CD4-positive, alpha-beta memory T cell (primary cell): ENCODE results near the gene CMTM8. TPM values are rescaled to one million over a fixed set of nuclear protein-coding genes. Genes with fewer than 3 reads are reported as not detected.

Source experiments
- CTCF ChIA-PET: fragments of 350-600 bp; sonication (Branson Sonifier 250); formaldehyde crosslinking; loops from one replicate; lab custom pipeline; 2021; ENCODE audit warnings: inconsistent platforms; ENCODE audit not compliant: partially characterized antibody; lab: Charles Lee
- POLR2A ChIA-PET: fragments of 350-600 bp; sonication (Branson Sonifier 250); formaldehyde crosslinking; loops from one replicate; lab custom pipeline; 2021; ENCODE audit not compliant: partially characterized antibody; lab: Charles Lee
- DNase-seq, 5 donors: peaks; one replicate each; pipeline versions ENCODE4 v3.0.0 to v3.0.0-alpha.2; 2020 to 2022; ENCODE audit warnings: mixed read lengths in 1 of 5
- H3K27ac ChIP-seq: one replicate; pipeline ENCODE4 v1.7.0; 2013; ENCODE audit warnings: low read depth, low read length
- H3K27me3 ChIP-seq: 2 replicates; pipeline ENCODE4 v1.7.0; 2013; ENCODE audit warnings: mild to moderate bottlenecking, low read length, moderate library complexity; ENCODE audit not compliant: insufficient read depth
- H3K36me3 ChIP-seq: 2 replicates; pipeline ENCODE4 v1.7.0; 2013; ENCODE audit warnings: mild to moderate bottlenecking, low read length, moderate library complexity; ENCODE audit not compliant: insufficient read depth
- H3K4me1 ChIP-seq: 2 replicates; pipeline ENCODE4 v1.7.0; 2013; ENCODE audit warnings: mild to moderate bottlenecking, low read length, moderate library complexity; ENCODE audit not compliant: insufficient read depth
- H3K4me3 ChIP-seq, 2 donors: one replicate each; pipeline ENCODE4 v1.7.0; 2013; ENCODE audit warnings: low read length in 2 of 2, mild to moderate bottlenecking in 1 of 2
- H3K9me3 ChIP-seq, 2 donors: one replicate each; pipeline ENCODE4 v1.7.0; 2013; ENCODE audit warnings: low read length in 2 of 2, control low read depth in 1 of 2; ENCODE audit not compliant: control insufficient read depth in 1 of 2
- H3K27ac Mint-ChIP-seq, 7 donors: one replicate each; pipeline ENCODE4 v1.8.0; 2020 to 2021; ENCODE audit warnings: mixed read lengths in 7 of 7, mild to moderate bottlenecking in 6 of 7, inconsistent platforms in 3 of 7, moderate library complexity in 3 of 7
- H3K27me3 Mint-ChIP-seq, 2 donors: one replicate each; pipeline ENCODE4 v1.8.0; 2020 to 2021; ENCODE audit warnings: mixed read lengths in 2 of 2
- H3K36me3 Mint-ChIP-seq, 2 donors: one replicate each; pipeline ENCODE4 v1.8.0; 2020 to 2021; ENCODE audit warnings: mixed read lengths in 2 of 2, inconsistent platforms in 1 of 2, mild to moderate bottlenecking in 1 of 2
- H3K4me1 Mint-ChIP-seq, 4 donors: one replicate each; pipeline ENCODE4 v1.8.0; 2020 to 2021; ENCODE audit warnings: mixed read lengths in 4 of 4, mild to moderate bottlenecking in 1 of 4
- H3K4me3 Mint-ChIP-seq, 8 donors: one replicate each; pipeline ENCODE4 v1.8.0; 2020 to 2021; ENCODE audit warnings: mixed read lengths in 8 of 8, mild to moderate bottlenecking in 7 of 8, moderate library complexity in 6 of 8, inconsistent platforms in 3 of 8
- H3K9me3 Mint-ChIP-seq, 8 donors: one replicate each; pipeline ENCODE4 v1.8.0; 2020 to 2021; ENCODE audit warnings: mixed read lengths in 8 of 8, mild to moderate bottlenecking in 5 of 8, inconsistent platforms in 3 of 8, moderate library complexity in 1 of 8
- intact Hi-C: fragments of 100-400 bp; cut with micrococcal nuclease; formaldehyde crosslinking; loops from one replicate; pipeline ENCODE4 v1.15.1; 2023
- polyA plus RNA-seq, 2 donors: library from polyadenylated mRNA; unstranded; fragments of 300-500 nt; fragmentation: Illumina TruSeq; gene quantifications; one replicate each; pipeline ENCODE4 v1.2.3, GENCODE V29; 2021
- total RNA-seq, 2 experiments: library from RNA; stranded (reverse); gene quantifications; one replicate each; pipeline ENCODE4 v1.2.3, GENCODE V29; 2021

Gene CMTM8
- total and polyA plus RNA-seq, 4 experiments from 2014 or later = 11.9 to 17.8 (median 14.8) TPM

DNA sequence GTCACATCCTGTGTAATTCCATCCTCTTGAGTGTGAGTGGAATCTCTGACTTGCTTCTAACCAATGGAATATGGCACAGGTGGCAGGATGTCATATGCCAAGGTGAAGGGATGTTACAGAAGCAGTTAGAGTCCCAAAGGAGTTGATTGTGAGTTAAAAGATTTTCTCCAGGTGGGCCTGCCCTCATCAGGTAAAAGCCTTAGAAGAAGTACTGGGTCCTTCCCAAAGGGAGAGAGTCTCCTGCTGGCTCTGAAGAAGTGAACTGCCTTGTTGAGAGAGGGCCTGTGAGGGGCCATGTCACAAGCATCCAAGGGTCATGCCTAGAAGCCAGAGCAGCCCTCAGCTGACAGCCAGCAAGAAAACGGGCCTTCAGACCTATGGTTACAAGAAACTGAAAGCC, 166.2 kb downstream of the CMTM8 start:
- POLR2A ChIA-PET = interaction anchor here (1.2 to 2.3 kb wide), 3 partner anchors 10 to 33 kb away, joined by 3 to 10 read pairs (median 4); partner anchors contain the start of gene CMTM7
- Histone ChIP-seq H3K27me3 (no peaks in the 10 kb centered on the region), H3K27ac (no peak overlapping the region), H3K36me3 (no peaks in the 10 kb centered on the region), H3K4me1 (peaks cover 62% of the 10 kb centered on the region), H3K4me3 (no peak overlapping the region), H3K9me3 (no peaks in the 10 kb centered on the region)
- Mint-ChIP-seq H3K4me1 (peaks cover 49 to 84% (median 69%) of the 10 kb centered on the region in 4 donors), H3K4me3 (peak overlapping the region in 2 of 8 donors; percentile 22 to 35), H3K36me3 (peaks cover 17 to 28% of the 10 kb centered on the region in 2 donors), H3K27ac (peak overlapping the region in 6 of 7 donors; percentile 41 to 95 (median 52)), H3K9me3 (no peaks in the 10 kb centered on the region), H3K27me3 (no peaks in the 10 kb centered on the region)
- intact Hi-C loops = no loop called here
- CTCF ChIA-PET = interaction anchor here (1.0 to 5.9 kb wide), 3 partner anchors 10 to 64 kb away, joined by 3 to 28 read pairs (median 4); no protein-coding TSS in a partner anchor
- DNase-seq = peak in 1 of 5 donors; percentile 4

DNA sequence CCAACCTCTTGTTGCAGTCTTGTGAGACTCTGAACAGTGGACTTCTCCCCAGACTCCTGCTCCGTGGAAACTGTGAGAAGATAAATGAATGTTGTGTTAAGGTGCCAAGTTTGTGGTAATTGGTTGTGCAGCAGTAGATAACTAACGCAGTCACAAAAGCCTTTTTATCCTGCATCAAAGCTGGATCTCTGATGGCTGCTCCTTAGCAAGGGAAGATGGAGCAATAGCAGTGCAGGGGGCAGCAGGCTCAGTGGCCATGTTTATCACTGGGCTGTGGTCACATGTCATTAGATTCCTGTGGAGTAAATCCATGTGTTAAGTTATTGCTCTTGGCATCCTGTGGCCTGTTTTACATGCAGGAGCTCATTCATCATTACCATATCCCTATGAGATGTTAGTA, 166.7 kb downstream of the CMTM8 start:
- Histone ChIP-seq H3K27ac (no peak overlapping the region), H3K4me3 (no peak overlapping the region), H3K27me3 (no peaks in the 10 kb centered on the region), H3K9me3 (no peaks in the 10 kb centered on the region), H3K36me3 (no peaks in the 10 kb centered on the region), H3K4me1 (peaks cover 62% of the 10 kb centered on the region)
- DNase-seq = no peak
- POLR2A ChIA-PET = interaction anchor here (0.9 to 2.3 kb wide), 3 partner anchors 9 to 55 kb away, joined by 3 to 10 read pairs (median 4); partner anchors contain the start of gene CMTM7
- H3K27me3 Mint-ChIP-seq = no peaks in the 10 kb centered on the region
- H3K36me3 Mint-ChIP-seq = peaks cover 17 to 28% of the 10 kb centered on the region in 2 donors
- intact Hi-C loops = no loop called here
- H3K4me1 Mint-ChIP-seq = peaks cover 53 to 88% (median 73%) of the 10 kb centered on the region in 4 donors
- no peak overlapping the region for H3K4me3 Mint-ChIP-seq
- H3K9me3 Mint-ChIP-seq = no peaks in the 10 kb centered on the region
- CTCF ChIA-PET = interaction anchor here (1.0 to 5.9 kb wide), 3 partner anchors 9 to 64 kb away, joined by 3 to 28 read pairs (median 4); no protein-coding TSS in a partner anchor
- H3K27ac Mint-ChIP-seq = peak overlapping the region in 5 of 7 donors; percentile 17 to 41 (median 31)

DNA sequence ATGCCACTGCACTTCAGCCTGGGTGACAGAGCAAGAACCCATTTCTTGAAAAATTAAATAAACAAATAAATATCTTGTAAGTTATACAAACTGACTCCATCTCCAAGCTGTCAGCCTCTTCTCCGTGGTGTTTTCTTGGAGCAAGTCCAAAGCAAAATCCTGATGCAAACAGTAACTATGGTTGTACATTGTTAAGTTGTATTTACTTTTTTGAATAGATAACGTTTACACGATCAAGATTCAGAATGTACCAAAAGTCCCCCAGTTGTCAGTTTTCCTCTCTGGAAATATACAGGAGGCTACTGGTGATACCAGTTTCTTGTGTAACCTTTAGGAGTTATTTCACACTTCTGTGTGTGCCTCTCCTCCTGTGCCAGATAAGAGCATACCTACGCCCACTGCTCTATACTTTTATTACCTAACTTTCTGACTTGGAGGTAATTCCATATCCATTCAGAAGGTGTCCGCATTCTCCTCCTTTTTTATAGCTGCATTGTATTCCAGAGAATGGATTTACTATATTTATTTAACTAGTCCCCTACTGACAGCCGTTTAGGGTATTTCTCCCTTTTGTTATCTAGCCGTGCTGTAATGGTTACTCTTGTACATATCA, 167.3 kb downstream of the CMTM8 start:
- peaks cover 63% of the 10 kb centered on the region for H3K4me1 ChIP-seq
- no peaks in the 10 kb centered on the region for H3K9me3 ChIP-seq
- no peaks in the 10 kb centered on the region for H3K27me3 ChIP-seq
- intact Hi-C loops = no loop called here
- POLR2A ChIA-PET = interaction anchor here (0.9 to 2.3 kb wide), 4 partner anchors 9 to 54 kb away, joined by 3 to 10 read pairs (median 4); partner anchors contain the start of gene CMTM7
- Mint-ChIP-seq H3K4me3 (no peak overlapping the region), H3K4me1 (peaks cover 49 to 82% (median 71%) of the 10 kb centered on the region in 4 donors), H3K9me3 (no peaks in the 10 kb centered on the region), H3K36me3 (peaks cover 17 to 28% of the 10 kb centered on the region in 2 donors), H3K27me3 (no peaks in the 10 kb centered on the region), H3K27ac (peak overlapping the region in 2 of 7 donors; percentile 17 to 31)
- H3K36me3 ChIP-seq = no peaks in the 10 kb centered on the region
- H3K4me3 ChIP-seq = no peak overlapping the region
- CTCF ChIA-PET = interaction anchor here (1.0 to 5.9 kb wide), 3 partner anchors 31 to 63 kb away, joined by 3 to 28 read pairs (median 4); no protein-coding TSS in a partner anchor
- H3K27ac ChIP-seq = no peak overlapping the region
- no peak for DNase-seq

DNA sequence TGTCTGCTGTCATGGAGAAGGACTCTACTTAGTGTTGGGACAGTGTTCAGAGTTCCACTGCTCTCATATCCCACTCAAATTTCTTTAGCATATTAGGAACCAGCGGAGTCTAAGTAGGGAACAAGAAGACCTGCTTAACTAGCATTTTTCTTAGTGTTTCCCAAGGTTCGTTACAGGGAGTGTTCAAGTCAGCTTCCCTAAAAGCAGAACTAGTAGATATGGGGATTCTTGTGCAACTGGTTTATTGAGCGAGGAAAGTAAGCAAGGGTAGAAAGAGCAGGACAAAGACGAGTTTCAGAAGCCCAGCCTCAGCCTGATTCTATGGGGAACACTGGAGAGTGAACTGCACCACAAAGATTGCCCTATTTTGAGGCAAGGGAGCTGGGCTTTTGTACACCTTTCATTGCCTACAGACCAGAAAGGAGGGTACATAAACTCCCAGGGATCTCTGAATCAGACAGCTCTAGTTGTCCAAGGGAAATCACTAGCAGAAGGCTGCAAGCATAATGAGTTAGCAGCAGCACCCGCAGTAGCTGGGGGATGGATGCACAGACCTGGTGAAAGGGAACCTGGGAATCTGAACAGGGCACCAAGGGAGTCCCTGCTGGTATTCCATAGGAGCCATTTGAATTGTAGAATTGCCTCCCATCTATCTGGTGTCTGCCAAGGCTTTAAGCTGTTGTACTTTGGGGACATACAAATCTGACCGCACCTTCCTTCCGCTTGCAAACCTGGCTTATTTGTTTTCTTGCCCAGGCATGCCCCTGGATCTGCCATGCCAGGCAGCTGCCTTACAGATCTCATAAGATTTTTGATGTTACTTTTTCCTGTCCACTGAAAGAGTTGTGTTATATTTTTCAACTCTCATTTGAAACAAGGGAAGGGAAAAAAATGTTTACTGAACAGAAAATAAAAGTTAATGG, 168.3 kb downstream of the CMTM8 start:
- Mint-ChIP-seq H3K36me3 (peaks cover 20 to 30% of the 10 kb centered on the region in 2 donors), H3K4me3 (peak overlapping the region in 1 of 8 donors; percentile 12), H3K9me3 (no peaks in the 10 kb centered on the region), H3K27me3 (no peaks in the 10 kb centered on the region), H3K4me1 (peaks cover 49 to 83% (median 67%) of the 10 kb centered on the region in 4 donors), H3K27ac (peak overlapping the region in 3 of 7 donors; percentile 52 to 82 (median 68))
- peak in 1 of 5 donors; percentile 24 for DNase-seq
- Histone ChIP-seq H3K36me3 (no peaks in the 10 kb centered on the region), H3K4me1 (peaks cover 58% of the 10 kb centered on the region), H3K4me3 (no peak overlapping the region), H3K27ac (no peak overlapping the region), H3K9me3 (no peaks in the 10 kb centered on the region), H3K27me3 (no peaks in the 10 kb centered on the region)
- intact Hi-C loops = no loop called here
- CTCF ChIA-PET = interaction anchor here (1.7 to 5.9 kb wide), 2 partner anchors 32 to 61 kb away, joined by 4 to 28 read pairs; no protein-coding TSS in a partner anchor
- POLR2A ChIA-PET = interaction anchor here (1.1 to 2.3 kb wide), 2 partner anchors 16 to 17 kb away, joined by 3 to 10 read pairs; partner anchors contain the start of gene CMTM7

DNA sequence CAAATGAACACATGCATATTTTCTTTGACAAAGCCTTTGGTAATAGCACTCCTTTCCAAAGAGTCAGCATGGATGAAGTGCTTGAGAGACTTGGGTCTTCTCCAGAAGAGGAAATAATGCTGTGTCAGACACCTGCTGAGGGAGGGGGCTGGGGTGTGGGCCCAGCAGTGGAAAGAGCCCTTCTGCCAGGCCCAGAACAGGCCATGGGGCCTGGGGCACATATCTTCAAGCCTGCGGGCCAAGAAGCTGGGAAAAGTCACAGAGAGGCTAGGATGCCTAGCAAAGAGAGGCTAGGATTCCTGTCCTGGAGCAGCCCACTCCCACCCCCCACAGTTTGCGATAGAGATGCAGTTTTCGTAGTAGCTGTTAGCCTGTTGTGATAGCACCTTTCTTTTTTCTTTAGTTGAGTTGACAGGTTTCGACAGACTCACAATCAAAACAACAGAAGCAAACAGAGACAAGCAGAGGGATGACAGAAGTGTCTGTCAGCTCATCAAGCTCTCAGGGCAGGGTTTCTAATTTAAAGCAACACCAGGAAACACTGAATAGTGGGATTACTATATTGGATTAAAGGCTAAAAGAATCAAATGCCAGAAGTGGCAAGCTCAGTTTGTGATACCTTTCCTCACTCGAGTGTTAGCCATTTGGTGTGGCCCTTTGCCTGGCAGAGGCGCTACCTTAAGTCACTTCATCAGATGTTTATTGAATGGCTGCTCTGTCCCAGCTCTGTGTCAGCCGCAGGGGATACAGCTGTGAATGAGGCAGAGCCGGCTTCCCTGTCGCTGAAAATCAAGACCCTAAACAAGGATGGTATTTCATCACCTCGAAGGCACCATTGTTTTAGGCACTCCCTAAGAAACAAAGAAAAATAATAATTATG, 172.1 kb downstream of the CMTM8 start:
- ChIA-PET CTCF (interaction anchor here (0.8 to 7.9 kb wide), 5 partner anchors 14 to 234 kb away, joined by 3 to 66 read pairs (median 4); no protein-coding TSS in a partner anchor), POLR2A (interaction anchor here (0.6 to 2.2 kb wide), 5 partner anchors 16 to 50 kb away, joined by 3 to 6 read pairs (median 3); no protein-coding TSS in a partner anchor)
- intact Hi-C loops = no loop called here
- Histone ChIP-seq H3K4me3 (no peak overlapping the region), H3K27ac (no peak overlapping the region), H3K36me3 (no peaks in the 10 kb centered on the region), H3K9me3 (no peaks in the 10 kb centered on the region), H3K4me1 (peaks cover 53% of the 10 kb centered on the region), H3K27me3 (no peaks in the 10 kb centered on the region)
- peaks cover 11 to 15% of the 10 kb centered on the region in 2 donors for H3K36me3 Mint-ChIP-seq
- H3K27me3 Mint-ChIP-seq = no peaks in the 10 kb centered on the region
- peaks cover 45 to 82% (median 59%) of the 10 kb centered on the region in 4 donors for H3K4me1 Mint-ChIP-seq
- DNase-seq = peak in 1 of 5 donors; percentile 7
- peak overlapping the region in 4 of 7 donors; percentile 19 to 86 (median 68) for H3K27ac Mint-ChIP-seq
- no peak overlapping the region for H3K4me3 Mint-ChIP-seq
- H3K9me3 Mint-ChIP-seq = peaks cover 0 to 2% (median 0%) of the 10 kb centered on the region in 8 donors

DNA sequence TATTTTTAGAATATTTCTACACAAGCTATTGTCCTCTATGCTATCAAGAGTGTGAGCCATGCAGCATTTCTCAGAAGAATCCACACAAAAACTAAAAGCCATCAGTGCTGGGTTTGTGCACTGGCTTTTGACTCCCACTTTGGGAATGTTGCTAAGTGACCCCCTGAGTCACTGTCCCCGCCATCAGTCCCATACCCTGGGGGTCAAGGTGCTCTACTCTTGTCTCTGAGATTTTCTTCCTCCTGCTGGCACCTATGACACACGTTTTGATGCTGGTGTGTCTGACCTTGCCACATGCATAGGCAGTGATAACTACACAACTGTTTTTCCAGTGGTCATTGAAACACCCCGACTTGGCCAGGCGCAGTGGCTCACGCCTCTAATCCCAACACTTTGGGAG, 173.0 kb downstream of the CMTM8 start:
- Mint-ChIP-seq H3K4me3 (no peak overlapping the region), H3K9me3 (peaks cover 0 to 2% (median 0%) of the 10 kb centered on the region in 8 donors), H3K4me1 (peaks cover 46 to 83% (median 59%) of the 10 kb centered on the region in 4 donors), H3K27ac (peak overlapping the region in 5 of 7 donors; percentile 4 to 84 (median 62)), H3K27me3 (no peaks in the 10 kb centered on the region), H3K36me3 (peaks cover 3 to 12% of the 10 kb centered on the region in 2 donors)
- peak in 1 of 5 donors; percentile 3 for DNase-seq
- ChIA-PET POLR2A (interaction anchor here (1.0 to 2.2 kb wide), 2 partner anchors 17 to 21 kb away, joined by 3 to 6 read pairs; no protein-coding TSS in a partner anchor), CTCF (interaction anchor here (1.0 to 7.9 kb wide), 2 partner anchors 13 to 57 kb away, joined by 3 to 66 read pairs; no protein-coding TSS in a partner anchor)
- Histone ChIP-seq H3K27me3 (no peaks in the 10 kb centered on the region), H3K9me3 (no peaks in the 10 kb centered on the region), H3K4me3 (no peak overlapping the region), H3K27ac (no peak overlapping the region), H3K4me1 (peaks cover 54% of the 10 kb centered on the region), H3K36me3 (no peaks in the 10 kb centered on the region)
- intact Hi-C loops = no loop called here
